DMS114 treated with DMSO at 0.1 percent for 48 hours (cell line): ENCODE results near the gene B3GNT8.
A peak's percentile ranks its signal among the peaks of the same experiment; 100 is the strongest.
"Not testable (repeated sequence)": the region's sequence is repeated elsewhere in the genome, so short reads cannot be mapped to it uniquely, and the experiment has no call there.

Experiments
- DNase-seq: peaks from one replicate; lab custom pipeline; 2025; ENCODE audit not compliant: unreplicated experiment; lab: John Stamatoyannopoulos, UW

Gene B3GNT8

DNA sequence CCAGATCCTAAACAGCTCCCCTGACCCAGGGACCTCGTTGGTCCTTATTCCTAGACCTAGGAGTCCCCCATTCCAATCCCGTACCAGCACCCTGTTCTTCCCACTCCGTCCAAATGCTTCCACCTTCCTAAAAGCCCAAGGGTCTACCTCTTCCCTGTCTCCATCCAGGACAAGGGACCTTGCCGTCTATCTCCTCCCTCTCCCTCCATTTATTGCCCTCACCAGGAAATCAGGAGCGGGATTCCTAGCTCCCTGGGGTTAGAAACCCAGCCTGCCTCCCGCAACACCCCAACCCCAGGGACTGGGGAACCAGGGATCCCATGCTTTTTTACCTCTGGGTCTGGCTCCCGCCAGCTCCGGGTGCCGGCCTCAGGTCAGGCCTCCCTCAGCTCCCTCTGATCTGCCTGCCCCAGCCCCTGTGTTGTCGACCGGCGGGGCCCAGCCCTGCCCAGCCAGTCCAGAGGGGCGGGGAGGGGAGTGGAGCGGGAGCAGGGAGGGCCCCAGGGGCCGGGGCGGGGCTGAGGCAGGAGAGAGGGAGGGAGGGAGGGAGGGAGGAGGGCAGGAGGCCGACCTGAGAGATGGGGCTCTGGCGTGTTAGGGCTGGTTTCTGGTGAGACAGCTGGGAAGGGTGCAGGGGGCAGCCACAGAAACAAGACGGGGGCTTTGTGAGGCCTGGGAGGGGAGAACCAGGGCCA lies at the start of gene B3GNT8:
TSS of gene B3GNT8 (minus strand) at position 423 of the 695 bp plus-strand sequence. CDS start 596 bp downstream, outside the sequence.
- DNase-seq, result no peak

DNA sequence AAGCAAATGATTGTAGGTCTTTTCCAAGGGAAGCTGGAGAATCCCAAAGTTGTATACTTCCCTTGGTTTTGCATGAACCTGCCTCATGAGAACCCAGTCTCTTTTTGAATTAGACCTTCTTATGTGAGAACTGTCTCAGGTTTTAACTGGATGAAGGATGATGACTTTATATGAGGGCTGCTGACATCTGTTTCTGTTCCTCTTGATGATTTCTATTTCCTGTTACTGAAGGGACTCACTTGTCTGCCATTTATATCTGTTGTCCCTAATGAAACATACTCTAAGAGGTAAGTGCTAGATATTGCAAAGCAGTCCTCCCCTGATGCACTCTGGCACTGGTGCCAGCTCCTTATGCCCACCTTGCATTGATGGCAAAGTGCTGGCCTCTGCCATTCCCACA lies 49.4 kb upstream of the B3GNT8 start:
- DNase-seq, result no peak

- not testable (repeated sequence) for DNase-seq
Measured at GRCh38 chr19:41463257-41464256, 36.4 kb upstream of the B3GNT8 start.

GRCh38 chr19:41462497-41462896 lies 35.3 kb upstream of the B3GNT8 start:
- DNase-seq, result no peak

GRCh38 chr19:41457241-41457640 lies 30.1 kb upstream of the B3GNT8 start:
- DNase-seq, result no peak

GRCh38 chr19:41456342-41456918 lies 29.3 kb upstream of the B3GNT8 start:
- DNase-seq, result no peak

DNA sequence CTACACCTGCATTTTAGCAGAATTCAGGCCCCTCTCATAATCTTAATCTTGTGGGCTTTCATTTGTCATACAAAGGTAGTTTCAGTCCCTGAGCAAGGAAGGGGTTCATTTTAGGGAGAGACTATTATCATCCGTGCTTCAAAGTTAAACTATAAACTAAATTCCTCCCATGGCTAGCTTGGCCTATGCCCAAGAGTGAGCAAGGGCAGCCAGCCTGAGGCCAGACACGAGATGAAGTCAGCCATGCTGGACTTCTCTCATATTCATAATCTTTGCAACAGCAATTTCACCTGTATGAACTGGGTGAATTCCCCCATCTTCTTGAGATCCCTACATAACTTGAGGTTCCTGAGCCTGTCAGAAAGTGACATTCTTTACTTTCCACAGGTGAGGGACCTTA lies 28.8 kb upstream of the B3GNT8 start:
- DNase-seq, result no peak

- no peak for DNase-seq
Measured at GRCh38 chr19:41452584-41453275, 25.6 kb upstream of the B3GNT8 start.

DNA sequence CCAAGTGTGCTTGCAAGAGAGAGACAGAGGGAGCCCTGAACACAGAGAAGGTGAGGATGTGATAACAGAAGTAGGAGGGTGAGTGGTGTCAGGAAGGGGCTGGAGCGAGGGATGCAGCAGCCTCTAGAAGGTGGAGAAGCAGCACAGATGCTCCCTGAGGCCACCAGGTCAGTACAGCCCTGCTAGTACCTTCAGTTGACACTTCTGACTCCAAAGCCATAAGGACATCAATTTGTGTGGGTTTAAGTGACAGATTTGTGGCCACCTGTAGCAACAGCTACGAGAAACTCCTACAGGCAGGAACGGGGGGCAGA lies 22.6 kb upstream of the B3GNT8 start:
- DNase-seq, result no peak

DNA sequence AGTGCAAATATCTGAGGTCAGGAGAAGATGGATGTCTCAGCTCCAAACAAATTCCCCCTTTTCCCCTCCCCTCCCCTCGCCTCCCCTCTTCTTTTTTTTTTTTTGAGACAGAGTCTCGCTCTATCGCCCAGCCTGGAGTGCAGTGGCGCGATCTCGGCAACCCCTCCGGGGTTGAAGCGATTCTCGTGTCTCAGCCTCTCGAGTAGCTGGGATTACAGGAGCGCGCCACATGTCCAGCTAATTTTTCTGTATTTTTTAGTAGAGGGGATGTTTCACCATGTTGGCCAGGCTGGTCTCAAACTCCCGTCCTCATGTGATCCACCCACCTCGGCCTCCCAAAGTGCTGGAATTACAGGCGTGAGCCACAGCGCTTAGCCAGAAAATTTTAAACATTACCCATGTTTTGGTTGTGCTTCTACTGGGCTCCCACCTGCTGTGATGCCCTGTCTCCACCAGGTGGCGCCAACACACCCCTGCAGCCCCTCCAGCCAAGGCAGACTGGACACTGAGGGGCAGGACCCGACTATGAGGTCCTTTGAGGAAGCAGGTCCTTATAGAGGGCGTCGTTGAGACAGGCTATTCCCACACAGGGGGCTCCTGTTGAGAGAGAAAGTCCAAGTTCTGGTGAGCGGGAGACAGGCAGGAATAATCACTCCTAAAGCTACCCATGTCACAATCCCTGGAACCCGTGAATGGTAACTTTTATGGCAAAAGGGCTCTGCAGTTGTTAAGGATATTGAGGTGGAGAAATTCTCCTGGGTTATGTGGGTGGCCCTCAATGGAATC lies 22.1 kb upstream of the B3GNT8 start:
- peak; percentile 74 for DNase-seq

GRCh38 chr19:41447732-41448332 lies 20.7 kb upstream of the B3GNT8 start:
- no peak for DNase-seq

DNA sequence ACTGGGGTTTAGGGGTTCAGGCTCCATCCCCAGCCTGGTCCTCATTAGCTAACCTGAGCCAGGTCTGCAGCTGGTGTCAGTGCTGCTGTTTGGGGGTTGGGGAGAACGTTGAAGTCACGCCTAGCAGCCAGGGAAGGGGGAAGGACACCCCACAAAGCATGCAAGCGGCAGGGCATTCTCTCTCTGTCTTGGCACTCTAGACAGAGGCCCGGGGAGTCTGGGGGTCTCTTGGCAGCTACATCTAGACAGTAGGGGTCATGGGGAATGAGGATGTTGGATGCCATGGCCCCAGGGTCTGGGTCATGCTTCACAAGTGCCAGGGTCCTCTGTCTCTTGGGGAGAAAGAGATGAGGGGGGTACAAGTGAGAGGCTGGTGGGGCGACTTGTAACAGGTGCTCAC lies 18.4 kb upstream of the B3GNT8 start:
- DNase-seq, result no peak

DNA sequence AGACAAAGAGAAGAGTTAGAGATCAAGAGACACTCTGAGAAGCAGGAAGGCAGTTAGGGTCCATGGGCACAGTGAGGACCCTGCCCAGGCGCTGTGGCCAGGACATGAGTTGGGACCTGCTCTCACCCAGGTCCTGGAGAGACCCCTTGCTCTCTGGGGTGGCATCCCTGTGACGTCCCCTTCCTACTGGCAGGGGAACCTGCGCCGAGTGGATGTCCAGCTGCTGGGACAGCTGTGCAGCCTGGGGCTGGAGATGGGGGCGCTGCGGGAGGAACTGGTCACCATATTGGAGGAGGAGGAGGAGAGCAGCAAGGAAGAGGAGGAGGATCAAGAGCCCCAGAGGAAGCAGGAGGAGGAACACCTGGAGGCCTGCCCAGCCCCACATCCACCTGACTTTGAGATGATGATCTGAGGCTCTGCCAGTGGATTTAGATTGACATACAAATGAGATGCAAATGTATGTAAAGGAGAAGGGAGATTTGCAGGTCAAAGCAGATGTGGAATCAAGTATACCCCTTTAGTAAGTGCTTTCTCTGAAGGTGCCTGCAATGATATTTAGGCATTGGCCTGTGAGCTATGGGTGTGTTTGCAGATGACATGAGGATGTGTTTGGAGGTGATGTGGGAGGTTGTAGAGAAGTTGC lies 16.8 kb upstream of the B3GNT8 start:
- no peak for DNase-seq

DNA sequence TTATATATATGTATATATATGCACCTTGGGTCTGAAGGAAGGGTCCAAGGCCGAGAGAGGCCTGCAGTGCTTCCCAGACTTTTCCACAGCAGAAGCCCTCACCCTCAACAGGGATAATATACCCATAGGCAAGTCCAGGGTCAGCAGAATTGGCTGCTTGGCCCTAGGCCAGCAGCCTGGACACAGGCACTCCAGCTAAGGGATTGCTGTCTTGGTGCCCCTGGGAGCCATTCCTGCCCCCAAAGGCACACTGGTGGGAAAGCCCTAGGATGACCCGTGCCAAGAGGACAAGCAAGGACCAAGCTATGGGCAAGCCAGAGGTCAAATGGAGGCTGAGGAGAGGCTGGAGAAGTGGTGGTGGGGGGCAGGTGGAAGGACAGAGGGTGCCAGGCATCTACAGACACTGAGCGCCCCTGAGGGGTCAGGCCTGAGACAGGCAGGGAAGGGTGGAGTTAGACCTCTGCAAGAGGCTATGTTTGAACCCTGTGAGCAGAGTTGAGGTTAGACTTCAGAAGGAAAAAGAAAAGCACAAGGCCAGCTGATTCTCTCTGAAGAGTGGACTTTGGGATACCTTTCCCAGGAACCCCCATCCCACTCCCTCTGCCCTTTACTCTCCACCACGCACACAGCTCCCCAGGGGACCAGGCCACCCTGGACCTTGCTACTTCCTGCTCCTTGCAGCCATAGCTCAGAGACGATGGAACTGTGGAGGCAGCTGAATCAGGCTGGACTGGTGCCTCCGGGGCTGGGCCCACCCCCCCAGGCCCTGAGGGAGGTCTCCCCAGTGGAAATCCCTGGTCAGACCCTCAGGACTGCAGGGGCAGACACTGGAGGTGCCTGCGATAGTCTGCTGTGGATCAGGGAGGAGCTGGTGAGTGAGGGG lies 15.5 kb upstream of the B3GNT8 start, which contains the start of gene ERICH4:
TSS of gene ERICH4 (plus strand) at position 684 of the 883 bp plus-strand sequence. CDS start at position 698, 14 bp downstream.
- no peak for DNase-seq

- DNase-seq, result no peak
Measured at GRCh38 chr19:41441321-41441945, 14.3 kb upstream of the B3GNT8 start.

DNA sequence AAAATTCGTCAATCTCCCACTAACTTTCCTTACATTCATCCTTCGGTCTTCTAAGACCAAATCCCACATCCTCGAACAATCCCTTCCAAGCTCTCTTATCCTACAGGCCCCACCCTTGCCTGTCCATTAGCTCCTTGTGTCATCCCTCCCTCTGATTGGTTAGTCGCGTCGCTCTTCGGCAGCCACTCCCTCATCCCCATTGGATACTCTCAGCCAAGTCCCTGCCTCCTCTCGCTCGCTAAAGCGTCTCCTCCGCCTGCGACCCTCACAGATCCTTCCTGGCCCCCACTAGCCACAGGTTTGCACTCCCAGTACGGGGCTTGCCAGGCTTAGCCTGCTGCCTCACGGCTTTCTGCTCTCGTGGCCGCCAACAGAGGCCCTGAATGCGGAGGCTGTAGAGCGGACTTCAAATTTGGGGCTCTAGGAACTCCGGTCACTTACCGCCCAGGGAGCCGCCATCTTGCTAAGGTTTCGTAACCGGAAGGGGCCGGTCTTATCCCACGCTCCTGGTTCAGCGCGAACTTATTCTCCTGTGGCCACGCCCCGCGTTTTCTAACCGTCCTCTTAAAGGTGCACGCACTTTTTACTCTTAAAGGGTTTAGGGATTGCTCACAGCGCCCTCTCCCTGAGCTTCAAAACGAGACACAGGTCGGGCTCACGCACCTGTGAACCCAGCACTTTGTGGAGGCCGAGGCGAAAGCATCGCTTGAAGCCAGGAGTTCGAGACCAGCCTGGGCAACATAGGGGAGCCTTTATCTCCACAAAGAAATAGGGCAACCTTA lies 12.5 kb upstream of the B3GNT8 start, which contains the start of gene DMAC2:
TSS of gene DMAC2 (minus strand) at position 472 of the 782 bp plus-strand sequence. CDS start at position 459, 13 bp downstream.
- DNase-seq, result peak; percentile 98

DNA sequence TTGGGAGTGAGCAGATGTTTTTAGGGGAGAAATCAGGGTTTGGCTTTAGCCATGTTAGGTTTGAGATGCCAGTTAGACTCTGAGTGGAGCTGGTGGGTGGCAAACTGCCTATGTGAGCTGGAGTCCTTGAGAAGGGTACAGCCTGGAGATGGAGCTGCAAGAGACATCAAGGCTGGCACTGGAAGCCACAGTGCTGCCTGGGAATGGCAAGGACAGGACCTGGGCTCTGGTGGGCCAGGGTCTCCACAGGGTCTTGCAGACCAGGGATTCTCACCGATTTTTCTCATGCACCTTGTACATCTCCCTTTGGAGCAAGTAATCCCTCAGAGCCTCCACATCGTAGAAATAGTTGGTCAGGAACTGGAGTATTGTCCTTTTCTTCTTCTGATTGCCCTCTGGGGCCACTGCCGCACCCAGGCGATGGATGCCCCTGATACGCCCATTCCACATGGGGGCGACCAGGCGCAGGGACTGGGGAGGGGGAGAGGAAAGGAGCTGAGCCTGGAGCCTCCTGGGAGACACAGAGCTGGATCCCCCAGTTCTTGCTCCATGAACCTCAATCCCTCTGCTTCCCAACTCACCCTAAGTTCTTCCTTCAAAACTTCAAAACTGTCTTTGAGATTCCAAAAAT lies 10.9 kb upstream of the B3GNT8 start:
- no peak for DNase-seq
